B cell (primary cell): ENCODE results near the gene ZFHX2. TPM values are rescaled to one million over a fixed set of nuclear protein-coding genes. Genes with fewer than 3 reads are reported as not detected.
"Not testable (repeated sequence)": the region's sequence is repeated elsewhere in the genome, so short reads cannot be mapped to it uniquely, and the experiment has no call there.

Experiments
- ATAC-seq: fragments of 200-7000 bp; cut with Tn5 transposase; one replicate; pipeline ENCODE4 v1.10.0; 2021; ENCODE audit warnings: low read depth, mild to moderate bottlenecking, moderate number of reproducible peaks, moderate library complexity
- CTCF ChIA-PET: fragments of 350-600 bp; sonication (Branson Sonifier 250); formaldehyde crosslinking; loops from one replicate; lab custom pipeline; 2021; ENCODE audit warnings: antibody characterized with exemption, inconsistent platforms; lab: Charles Lee
- POLR2A ChIA-PET: fragments of 350-600 bp; sonication (Branson Sonifier 250); formaldehyde crosslinking; loops from one replicate; lab custom pipeline; 2021; ENCODE audit warnings: antibody characterized with exemption; lab: Charles Lee
- DNase-seq: peaks from one replicate; pipeline ENCODE4 v3.0.0; 2013
- H2AFZ ChIP-seq: 2 replicates; pipeline ENCODE4 v1.6.1; 2012; ENCODE audit warnings: mild to moderate bottlenecking, low read depth, low read length; ENCODE audit not compliant: insufficient read depth, poor library complexity, severe bottlenecking
- H3K27ac ChIP-seq, 2 donors: 1 replicate in 1 of 2; 2 replicates in 1 of 2; pipeline ENCODE4 v1.5.1; 2012 to 2013; ENCODE audit warnings: low read length in 2 of 2, mild to moderate bottlenecking in 2 of 2, moderate library complexity in 1 of 2
- H3K27me3 ChIP-seq, 4 experiments: fragments of 200-600 bp in 1 of 4; sonication (generic) in 1 of 4; replicated peaks in 1 of 4; 1 replicate in 2 of 4; 2 replicates in 2 of 4; pipeline versions ENCODE4 v1.6.1 to v1.7.0; 2013 to 2016; ENCODE audit warnings: low read length in 3 of 4, mild to moderate bottlenecking in 2 of 4, mixed read lengths in 1 of 4, moderate library complexity in 1 of 4; ENCODE audit not compliant: insufficient read depth in 4 of 4, control insufficient read depth in 3 of 4; ENCODE audit errors: control extremely low read depth in 1 of 4
- H3K36me3 ChIP-seq, 2 experiments: replicated peaks in 1 of 2; 1 replicate in 1 of 2; 2 replicates in 1 of 2; pipeline versions ENCODE4 v1.6.1 to v1.7.1; 2013; ENCODE audit warnings: low read length in 1 of 2; ENCODE audit not compliant: insufficient read depth in 2 of 2, control insufficient read depth in 1 of 2; ENCODE audit errors: control extremely low read depth in 1 of 2, extremely low read depth in 1 of 2
- H3K4me1 ChIP-seq, 2 donors: fragments of 200-600 bp in 1 of 2; sonication (generic) in 1 of 2; 1 replicate in 1 of 2; 2 replicates in 1 of 2; pipeline versions ENCODE4 v1.5.1 to v1.6.1; 2013 to 2017; ENCODE audit warnings: low read length in 2 of 2; ENCODE audit not compliant: control insufficient read depth in 2 of 2, insufficient read depth in 2 of 2
- H3K4me2 ChIP-seq: replicated peaks from 2 replicates; pipeline ENCODE3; 2012; ENCODE audit warnings: mild to moderate bottlenecking, low read depth, low read length; ENCODE audit not compliant: poor library complexity, severe bottlenecking
- H3K4me3 ChIP-seq, 5 experiments: fragments of 200-600 bp in 1 of 5; sonication (generic) in 1 of 5; 1 replicate in 3 of 5; 2 replicates in 2 of 5; pipeline versions ENCODE4 v1.5.1 to v1.7.0; 2011 to 2016; ENCODE audit warnings: low read length in 4 of 5, mild to moderate bottlenecking in 4 of 5, low read depth in 2 of 5, control low read depth in 1 of 5, moderate library complexity in 1 of 5; ENCODE audit not compliant: insufficient read depth in 1 of 5; ENCODE audit errors: control extremely low read depth in 1 of 5, extremely low read depth in 1 of 5
- H3K79me2 ChIP-seq: fragments of 200-600 bp; sonication (generic); one replicate; pipeline ENCODE4 v1.6.0; 2016; ENCODE audit warnings: low read length; ENCODE audit not compliant: control insufficient read depth, insufficient read depth
- H3K9ac ChIP-seq: fragments of 200-600 bp; sonication (generic); 2 replicates; pipeline ENCODE4 v1.6.1; 2017; ENCODE audit warnings: mild to moderate bottlenecking, low read length, moderate library complexity
- H3K9me3 ChIP-seq, 3 donors: one replicate each; pipeline versions ENCODE4 v1.6.1 to v1.7.1; 2013; ENCODE audit warnings: low read length in 2 of 3; ENCODE audit not compliant: control insufficient read depth in 2 of 3, insufficient read depth in 1 of 3; ENCODE audit errors: control extremely low read depth in 1 of 3
- H4K20me1 ChIP-seq: 2 replicates; pipeline ENCODE4 v1.6.0; 2012; ENCODE audit warnings: mild to moderate bottlenecking, low read length; ENCODE audit not compliant: insufficient read depth, control insufficient read depth, poor library complexity, severe bottlenecking
- H3K27ac Mint-ChIP-seq: one replicate; pipeline ENCODE4 v1.8.0; 2021; ENCODE audit warnings: mixed read lengths
- H3K27me3 Mint-ChIP-seq: one replicate; pipeline ENCODE4 v1.8.0; 2021; ENCODE audit warnings: mixed read lengths
- H3K4me1 Mint-ChIP-seq: one replicate; pipeline ENCODE4 v1.8.0; 2021; ENCODE audit warnings: mixed read lengths
- H3K4me3 Mint-ChIP-seq: one replicate; pipeline ENCODE4 v1.8.0; 2021; ENCODE audit warnings: mixed read lengths
- H3K9me3 Mint-ChIP-seq: one replicate; pipeline ENCODE4 v1.8.0; 2022; ENCODE audit warnings: mixed read lengths; ENCODE audit not compliant: insufficient read depth
- EZH2 ChIP-seq: IDR thresholded peaks from 2 replicates; pipeline ENCODE4 v1.6.1; 2012; ENCODE audit warnings: borderline replicate concordance, low read depth, mild to moderate bottlenecking, moderate library complexity, low read length; ENCODE audit not compliant: insufficient read depth, poor library complexity, severe bottlenecking
- WGBS: methylation state at CpG from one replicate; pipeline ENCODE4 v1.1.5; 2013; ENCODE audit warnings: missing lambda C conversion rate; ENCODE audit not compliant: insufficient coverage; 5-methylcytosine and 5-hydroxymethylcytosine counted together
- intact Hi-C: fragments of 100-400 bp; cut with micrococcal nuclease; formaldehyde crosslinking; loops from one replicate; pipeline ENCODE4 v1.10.0; 2022
- polyA plus RNA-seq: library from polyadenylated mRNA; depleted of rRNA; stranded (reverse); fragments of >200 nt; gene quantifications from 2 replicates; pipeline ENCODE4 v1.2.3, GENCODE V29; 2012
- total RNA-seq, 2 donors: library from RNA; stranded (reverse); fragments of 120-200 nt in 1 of 2; gene quantifications; 1 replicate in 1 of 2; 2 replicates in 1 of 2; pipeline versions ENCODE4 v1.2.3 to v1.2.4, GENCODE V29; 2013 to 2022
- TF ChIP-seq, protein P1 (sequence below): fragments of 200-600 bp; IDR thresholded peaks from one replicate; pipeline ENCODE4 v1.8.0; 2022; ENCODE audit warnings: antibody characterized with exemption, mild to moderate bottlenecking

ZFHX2 gene
- total and polyA plus RNA-seq, 2 donors (not counting 1 experiment from before 2014, with no cell fraction given): 0.21 to 2.5 TPM

DNA sequence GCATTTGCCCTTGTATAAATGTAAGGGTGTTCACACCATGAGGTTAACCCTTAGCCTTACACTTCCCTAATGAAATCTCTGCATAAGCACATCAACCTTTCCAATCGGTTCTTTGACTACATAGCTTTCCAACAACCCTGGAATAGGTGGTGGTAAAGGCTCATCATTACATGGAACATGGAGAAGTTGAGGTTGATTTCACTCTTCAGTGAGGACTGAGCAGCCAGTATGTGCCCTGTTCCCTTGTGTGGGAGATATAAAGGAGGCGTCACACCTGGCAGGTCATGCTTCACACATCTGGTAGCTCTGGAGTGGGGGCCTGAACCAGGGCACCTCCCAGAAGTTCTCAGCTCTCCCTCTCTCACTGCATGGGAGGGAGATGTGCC is 48.8 kb upstream of the ZFHX2 start:
- H3K9ac ChIP-seq: no peak overlapping the region
- peaks cover 0 to 5% (median 0%) of the 10 kb centered on the region in 4 experiments for H3K27me3 ChIP-seq
- H3K4me3 ChIP-seq: no peak overlapping the region
- 40% methylated on average over 1 of the region's 2 CpGs for WGBS
- no peaks in the 10 kb centered on the region for H3K36me3 ChIP-seq
- Mint-ChIP-seq H3K4me1 (no peaks in the 10 kb centered on the region), H3K9me3 (no peaks in the 10 kb centered on the region), H3K27me3 (peaks cover 14% of the 10 kb centered on the region), H3K27ac (no peak overlapping the region), H3K4me3 (no peak overlapping the region)
- TF ChIP-seq, protein P1, sequence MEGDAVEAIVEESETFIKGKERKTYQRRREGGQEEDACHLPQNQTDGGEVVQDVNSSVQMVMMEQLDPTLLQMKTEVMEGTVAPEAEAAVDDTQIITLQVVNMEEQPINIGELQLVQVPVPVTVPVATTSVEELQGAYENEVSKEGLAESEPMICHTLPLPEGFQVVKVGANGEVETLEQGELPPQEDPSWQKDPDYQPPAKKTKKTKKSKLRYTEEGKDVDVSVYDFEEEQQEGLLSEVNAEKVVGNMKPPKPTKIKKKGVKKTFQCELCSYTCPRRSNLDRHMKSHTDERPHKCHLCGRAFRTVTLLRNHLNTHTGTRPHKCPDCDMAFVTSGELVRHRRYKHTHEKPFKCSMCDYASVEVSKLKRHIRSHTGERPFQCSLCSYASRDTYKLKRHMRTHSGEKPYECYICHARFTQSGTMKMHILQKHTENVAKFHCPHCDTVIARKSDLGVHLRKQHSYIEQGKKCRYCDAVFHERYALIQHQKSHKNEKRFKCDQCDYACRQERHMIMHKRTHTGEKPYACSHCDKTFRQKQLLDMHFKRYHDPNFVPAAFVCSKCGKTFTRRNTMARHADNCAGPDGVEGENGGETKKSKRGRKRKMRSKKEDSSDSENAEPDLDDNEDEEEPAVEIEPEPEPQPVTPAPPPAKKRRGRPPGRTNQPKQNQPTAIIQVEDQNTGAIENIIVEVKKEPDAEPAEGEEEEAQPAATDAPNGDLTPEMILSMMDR: no peak
- no peak for TF ChIP-seq EZH2
- H3K79me2 ChIP-seq: no peaks in the 10 kb centered on the region
- ATAC-seq (no peak), DNase-seq (no peak)
- no peaks in the 10 kb centered on the region for H3K4me1 ChIP-seq
- POLR2A ChIA-PET: no interaction called here
- intact Hi-C loops: no loop called here
- H3K27ac ChIP-seq: no peak overlapping the region
- no peak overlapping the region for H3K4me2 ChIP-seq
- no peak overlapping the region for H2AFZ ChIP-seq
- peaks cover 0 to 8% (median 1%) of the 10 kb centered on the region in 3 donors for H3K9me3 ChIP-seq
- CTCF ChIA-PET: interaction anchor here (1.6 kb wide), 1 partner anchor 32 kb away, joined by 3 read pairs; no protein-coding TSS in a partner anchor
- H4K20me1 ChIP-seq: no peaks in the 10 kb centered on the region

DNA sequence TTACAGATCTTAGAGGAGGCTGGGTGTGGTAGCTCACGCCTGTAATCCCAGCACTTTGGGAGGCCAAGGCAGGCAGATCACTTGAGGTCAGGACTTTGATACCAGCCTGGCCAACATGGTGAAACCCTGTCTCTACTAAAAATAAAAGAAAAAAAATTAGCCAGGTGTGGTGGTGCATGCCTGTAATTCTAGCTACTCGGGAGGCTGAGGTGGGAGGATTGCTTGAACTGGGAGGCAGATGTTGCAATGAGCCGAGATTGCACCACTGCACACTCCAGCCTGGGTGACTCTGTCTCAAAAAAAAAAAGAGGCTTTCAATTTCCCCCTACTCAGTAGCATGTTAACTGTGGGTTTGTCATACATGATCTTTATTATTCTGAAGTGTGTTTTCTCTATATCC is 42.6 kb upstream of the ZFHX2 start:
- H3K4me3 ChIP-seq, H3K27me3 Mint-ChIP-seq, H3K36me3 ChIP-seq, H3K27ac Mint-ChIP-seq, H3K4me2 ChIP-seq, H3K9me3 Mint-ChIP-seq, H3K9ac ChIP-seq, H3K4me3 Mint-ChIP-seq, intact Hi-C loops, H4K20me1 ChIP-seq, H3K9me3 ChIP-seq, H3K27me3 ChIP-seq, H2AFZ ChIP-seq, CTCF ChIA-PET, H3K79me2 ChIP-seq, DNase-seq, POLR2A ChIA-PET, H3K4me1 Mint-ChIP-seq, ATAC-seq, H3K4me1 ChIP-seq, H3K27ac ChIP-seq: not testable (repeated sequence)
- WGBS: no CpG with 5 or more reads among the region's 3 CpGs
